ENCODE measurements around the gene GALNT11. TPM values are rescaled to one million over a fixed set of nuclear protein-coding genes. Genes with fewer than 3 reads are reported as not detected.
"Not testable (repeated sequence)": the region's sequence is repeated elsewhere in the genome, so short reads cannot be mapped to it uniquely, and the experiment has no call there.

GALNT11 gene
- polyA plus RNA-seq, 3 donors = 17.7 to 25.9 (median 20.6) TPM

DNA sequence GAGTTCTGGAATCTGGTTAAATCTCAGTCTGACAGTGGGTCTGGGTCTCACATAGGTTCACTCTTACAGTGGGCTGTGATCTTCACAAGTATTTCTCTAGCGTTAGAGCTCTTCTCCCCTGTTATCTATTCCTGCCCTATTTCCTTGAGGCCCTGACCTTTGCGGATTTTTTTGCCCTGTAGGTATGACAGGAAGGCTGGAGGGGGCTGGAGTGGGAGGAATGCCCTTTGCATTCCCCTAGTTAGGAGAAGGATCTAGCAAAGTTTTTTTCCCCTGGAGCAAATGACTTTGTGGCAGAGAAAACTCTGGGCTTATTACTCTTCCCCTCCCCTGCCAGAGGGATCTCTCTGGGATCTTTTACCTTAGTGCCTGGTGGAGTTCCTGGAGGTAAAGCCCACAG lies 49.2 kb downstream of the GALNT11 start:
- Histone ChIP-seq H3K79me2 (ENCODE audit: insufficient read depth, low read length) (no peaks in the 10 kb centered on the region), H3K9ac (ENCODE audit: insufficient read depth, low read length, poor library complexity, severe bottlenecking) (no peak overlapping the region), H3K4me2 (replicated peaks; ENCODE audit: extremely low read depth, low read length, poor library complexity, severe bottlenecking) (no peak overlapping the region), H3K4me1 (ENCODE audit: control insufficient read depth in 1 of 2, insufficient read depth in 2 of 2, low read length in 2 of 2) (no peaks in the 10 kb centered on the region), H3K27me3 (ENCODE audit: control insufficient read depth in 2 of 2, insufficient read depth in 2 of 2, low read length in 2 of 2) (no peaks in the 10 kb centered on the region), H3K27ac (ENCODE audit: low read depth in 1 of 2, low read length in 2 of 2) (no peak overlapping the region), H3K36me3 (replicated peaks in 1 of 2; ENCODE audit: control insufficient read depth in 1 of 2, insufficient read depth in 2 of 2, low read length in 2 of 2) (no peaks in the 10 kb centered on the region), H4K20me1 (ENCODE audit: insufficient read depth, low read length) (peaks cover 7% of the 10 kb centered on the region), H2AFZ (ENCODE audit: insufficient read depth, low read depth, low read length, poor library complexity, severe bottlenecking) (no peak overlapping the region), H3K9me3 (replicated peaks in 1 of 2; ENCODE audit: control insufficient read depth in 1 of 2, insufficient read depth in 1 of 2, low read length in 2 of 2) (peaks cover 0 to 11% of the 10 kb centered on the region in 2 donors), H3K4me3 (replicated peaks in 1 of 3; ENCODE audit: low read depth in 2 of 3, low read length in 3 of 3) (no peak overlapping the region)
- WGBS (ENCODE audit: insufficient coverage) = no CpG with 5 or more reads among the region's 2 CpGs
- Mint-ChIP-seq H3K27me3 (ENCODE audit: low read depth in 3 of 3) (no peaks in the 10 kb centered on the region), H3K9me3 (peaks cover 3 to 10% (median 4%) of the 10 kb centered on the region in 7 donors), H3K27ac (no peak overlapping the region), H3K36me3 (peaks cover 3 to 9% of the 10 kb centered on the region in 2 donors), H3K4me3 (no peak overlapping the region), H3K4me1 (peaks cover 10% of the 10 kb centered on the region)
- no peak for DNase-seq
- intact Hi-C loops (cut with micrococcal nuclease) = no loop called here
- TF ChIP-seq CTCF (IDR thresholded peaks at IDR 0.05) = no peak

- H3K4me1 ChIP-seq (ENCODE audit: control insufficient read depth in 1 of 2, insufficient read depth in 2 of 2, low read length in 2 of 2); H3K9me3 ChIP-seq (replicated peaks in 1 of 2; ENCODE audit: control insufficient read depth in 1 of 2, insufficient read depth in 1 of 2, low read length in 2 of 2); H3K4me3 Mint-ChIP-seq; H3K27me3 Mint-ChIP-seq (ENCODE audit: low read depth in 3 of 3); H3K9ac ChIP-seq (ENCODE audit: insufficient read depth, low read length, poor library complexity, severe bottlenecking); H3K79me2 ChIP-seq (ENCODE audit: insufficient read depth, low read length); H3K4me3 ChIP-seq (replicated peaks in 1 of 3; ENCODE audit: low read depth in 2 of 3, low read length in 3 of 3); H3K9me3 Mint-ChIP-seq; H3K36me3 ChIP-seq (replicated peaks in 1 of 2; ENCODE audit: control insufficient read depth in 1 of 2, insufficient read depth in 2 of 2, low read length in 2 of 2); intact Hi-C loops (cut with micrococcal nuclease); H3K27me3 ChIP-seq (ENCODE audit: control insufficient read depth in 2 of 2, insufficient read depth in 2 of 2, low read length in 2 of 2); H3K36me3 Mint-ChIP-seq; DNase-seq; H2AFZ ChIP-seq (ENCODE audit: insufficient read depth, low read depth, low read length, poor library complexity, severe bottlenecking); H3K27ac ChIP-seq (ENCODE audit: low read depth in 1 of 2, low read length in 2 of 2); H3K4me2 ChIP-seq (replicated peaks; ENCODE audit: extremely low read depth, low read length, poor library complexity, severe bottlenecking); H4K20me1 ChIP-seq (ENCODE audit: insufficient read depth, low read length): not testable (repeated sequence)
- peaks cover 10% of the 10 kb centered on the region for H3K4me1 Mint-ChIP-seq
- 98% methylated on average over 13 of the region's 14 CpGs for WGBS (ENCODE audit: insufficient coverage)
- peak overlapping the region in 1 of 7 donors; percentile 27 for H3K27ac Mint-ChIP-seq
Measured at GRCh38 chr7:152075379-152075778, 49.9 kb downstream of the GALNT11 start.

All from CD14-positive monocyte (primary cell).